ENCODE results near the gene RASGEF1C.

RASGEF1C gene

DNA sequence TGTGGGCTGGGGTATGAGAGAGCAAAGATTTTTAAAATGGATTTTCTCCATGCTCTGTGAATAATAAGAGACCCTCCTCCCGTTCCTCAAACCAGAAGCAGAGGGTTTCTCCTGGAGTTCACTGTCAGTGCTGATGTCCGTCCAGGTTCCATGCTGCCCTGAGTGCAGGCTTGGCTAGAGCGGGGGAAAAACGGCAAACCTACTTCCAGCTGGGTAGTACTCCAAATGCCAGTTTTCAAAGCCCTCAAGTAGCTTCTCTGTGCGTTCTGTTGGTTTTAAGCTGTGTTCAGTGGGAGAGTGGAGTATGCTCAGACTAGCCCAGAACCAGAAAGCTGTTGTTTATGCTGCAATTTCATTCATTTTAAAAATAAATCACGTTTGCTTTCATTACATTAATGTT is 40.3 kb downstream of the RASGEF1C start:
- TF ChIP-seq, protein P1, sequence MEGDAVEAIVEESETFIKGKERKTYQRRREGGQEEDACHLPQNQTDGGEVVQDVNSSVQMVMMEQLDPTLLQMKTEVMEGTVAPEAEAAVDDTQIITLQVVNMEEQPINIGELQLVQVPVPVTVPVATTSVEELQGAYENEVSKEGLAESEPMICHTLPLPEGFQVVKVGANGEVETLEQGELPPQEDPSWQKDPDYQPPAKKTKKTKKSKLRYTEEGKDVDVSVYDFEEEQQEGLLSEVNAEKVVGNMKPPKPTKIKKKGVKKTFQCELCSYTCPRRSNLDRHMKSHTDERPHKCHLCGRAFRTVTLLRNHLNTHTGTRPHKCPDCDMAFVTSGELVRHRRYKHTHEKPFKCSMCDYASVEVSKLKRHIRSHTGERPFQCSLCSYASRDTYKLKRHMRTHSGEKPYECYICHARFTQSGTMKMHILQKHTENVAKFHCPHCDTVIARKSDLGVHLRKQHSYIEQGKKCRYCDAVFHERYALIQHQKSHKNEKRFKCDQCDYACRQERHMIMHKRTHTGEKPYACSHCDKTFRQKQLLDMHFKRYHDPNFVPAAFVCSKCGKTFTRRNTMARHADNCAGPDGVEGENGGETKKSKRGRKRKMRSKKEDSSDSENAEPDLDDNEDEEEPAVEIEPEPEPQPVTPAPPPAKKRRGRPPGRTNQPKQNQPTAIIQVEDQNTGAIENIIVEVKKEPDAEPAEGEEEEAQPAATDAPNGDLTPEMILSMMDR (IDR thresholded peaks at IDR 0.05; ENCODE audit: low read depth, low read length) = no peak
- Histone ChIP-seq H3K4me3 (ENCODE audit: low read depth, low read length) (no peak overlapping the region), H3K27ac (no peak overlapping the region), H3K9me3 (ENCODE audit: severe bottlenecking) (no peaks in the 10 kb centered on the region), H3K36me3 (no peaks in the 10 kb centered on the region), H3K27me3 (ENCODE audit: insufficient read depth, low read depth, severe bottlenecking) (no peaks in the 10 kb centered on the region)
- no peak for DNase-seq

DNA sequence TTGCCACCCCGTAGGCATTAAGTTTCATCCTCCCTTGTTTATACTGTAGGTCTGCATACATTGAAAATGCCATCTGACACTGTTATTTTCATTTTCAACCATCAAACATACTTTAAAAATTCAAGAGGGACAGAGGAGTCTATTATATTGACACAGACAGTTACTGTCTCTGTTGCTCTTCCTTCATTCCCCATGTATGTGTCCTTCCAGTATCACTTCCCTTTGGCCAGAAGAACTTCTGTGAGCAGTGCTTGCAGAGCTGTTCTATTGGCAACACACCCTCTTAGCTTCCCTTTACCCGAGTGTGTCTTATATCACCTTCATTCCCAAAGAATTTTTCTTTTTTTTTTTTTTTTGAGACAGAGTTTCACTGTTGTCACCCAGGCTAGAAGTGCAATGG is 42.8 kb downstream of the RASGEF1C start:
- Histone ChIP-seq H3K9me3 (ENCODE audit: severe bottlenecking) (no peaks in the 10 kb centered on the region), H3K4me3 (ENCODE audit: low read depth, low read length) (no peak overlapping the region), H3K36me3 (no peaks in the 10 kb centered on the region), H3K27me3 (ENCODE audit: insufficient read depth, low read depth, severe bottlenecking) (no peaks in the 10 kb centered on the region), H3K27ac (no peak overlapping the region)
- TF ChIP-seq, protein P1 (IDR thresholded peaks at IDR 0.05; ENCODE audit: low read depth, low read length) = no peak
- no peak for DNase-seq

- H3K36me3 ChIP-seq = no peaks in the 10 kb centered on the region
- no peaks in the 10 kb centered on the region for H3K27me3 ChIP-seq (ENCODE audit: insufficient read depth, low read depth, severe bottlenecking)
- TF ChIP-seq, protein P1 (IDR thresholded peaks at IDR 0.05; ENCODE audit: low read depth, low read length) = no peak
- no peak overlapping the region for H3K4me3 ChIP-seq (ENCODE audit: low read depth, low read length)
- DNase-seq = no peak
- H3K9me3 ChIP-seq (ENCODE audit: severe bottlenecking) = no peaks in the 10 kb centered on the region
- H3K27ac ChIP-seq = no peak overlapping the region
Observed at GRCh38 chr5:180162304-180162661, 46.7 kb downstream of the RASGEF1C start.

DNA sequence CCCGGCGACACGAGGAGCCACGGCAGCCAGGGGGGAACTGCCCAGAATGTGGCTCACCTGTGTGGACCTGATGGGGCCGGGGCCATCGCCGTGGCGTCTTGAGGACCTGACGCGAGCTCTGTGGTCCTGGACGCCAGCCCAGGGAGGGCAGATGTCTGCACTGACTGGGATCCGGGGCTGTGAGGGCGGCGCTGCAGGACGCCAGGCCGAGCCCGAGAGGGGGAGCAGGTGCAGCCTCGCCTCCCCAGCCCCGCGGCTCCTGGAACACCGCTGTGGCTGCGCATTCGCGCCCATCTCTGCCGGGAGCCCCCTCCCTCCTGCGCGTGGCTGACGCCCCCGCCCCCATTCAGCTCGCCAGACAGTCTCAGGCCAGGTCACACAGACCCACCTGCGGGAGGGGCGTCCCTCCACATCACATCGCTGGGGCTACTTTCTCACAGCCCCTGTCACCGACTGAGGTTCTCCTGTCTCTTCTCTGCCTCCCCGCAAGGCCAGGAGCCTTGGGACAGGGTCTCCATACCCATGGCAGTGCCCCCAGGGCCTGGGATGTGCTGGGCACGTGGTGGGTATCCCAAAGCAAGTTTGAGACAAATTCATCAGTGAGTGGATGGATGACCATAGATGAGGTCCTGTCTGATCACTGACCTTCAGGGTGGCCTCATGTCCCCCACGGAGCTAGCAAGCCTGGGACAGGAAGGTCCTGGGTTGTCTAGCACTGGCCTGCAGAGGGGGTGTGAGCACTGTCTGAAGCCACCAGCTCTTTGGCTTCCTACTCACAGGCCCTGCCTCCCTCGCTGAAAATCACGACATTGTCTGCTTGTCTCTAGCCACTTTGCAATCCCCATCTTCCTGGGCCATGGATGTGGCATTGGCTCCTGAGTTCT is 47.3 kb downstream of the RASGEF1C start:
- no peak overlapping the region for H3K4me3 ChIP-seq (ENCODE audit: low read depth, low read length)
- TF ChIP-seq, protein P1 (IDR thresholded peaks at IDR 0.05; ENCODE audit: low read depth, low read length) = 0 out of 2 replicates have a peak, but pooled peaks have one; percentile 9
- H3K9me3 ChIP-seq (ENCODE audit: severe bottlenecking) = no peaks in the 10 kb centered on the region
- H3K36me3 ChIP-seq = no peaks in the 10 kb centered on the region
- H3K27me3 ChIP-seq (ENCODE audit: insufficient read depth, low read depth, severe bottlenecking) = no peaks in the 10 kb centered on the region
- H3K27ac ChIP-seq = no peak overlapping the region
- no peak for DNase-seq

- Histone ChIP-seq H3K27me3 (ENCODE audit: insufficient read depth, low read depth, severe bottlenecking) (no peaks in the 10 kb centered on the region), H3K4me3 (ENCODE audit: low read depth, low read length) (no peak overlapping the region), H3K36me3 (no peaks in the 10 kb centered on the region), H3K27ac (no peak overlapping the region), H3K9me3 (ENCODE audit: severe bottlenecking) (no peaks in the 10 kb centered on the region)
- TF ChIP-seq, protein P1 (IDR thresholded peaks at IDR 0.05; ENCODE audit: low read depth, low read length) = no peak
- DNase-seq = no peak
Observed at GRCh38 chr5:180160789-180161188, 48.2 kb downstream of the RASGEF1C start.

All from WERI-Rb-1 (cell line).